AG09319 (cell line): ENCODE measurements around the gene SSH2.

ENCODE experiments used
- DNase-seq: peaks from one replicate; pipeline ENCODE4 v3.0.0-alpha.2; 2010; ENCODE audit warnings: low read depth; ENCODE audit errors: extremely low read depth
- TF ChIP-seq, protein P1 (sequence below): IDR thresholded peaks from 2 replicates; pipeline ENCODE4 v1.5.1; 2011; ENCODE audit warnings: low read depth, mild to moderate bottlenecking, inconsistent platforms, low read length, moderate library complexity

SSH2 gene

DNA sequence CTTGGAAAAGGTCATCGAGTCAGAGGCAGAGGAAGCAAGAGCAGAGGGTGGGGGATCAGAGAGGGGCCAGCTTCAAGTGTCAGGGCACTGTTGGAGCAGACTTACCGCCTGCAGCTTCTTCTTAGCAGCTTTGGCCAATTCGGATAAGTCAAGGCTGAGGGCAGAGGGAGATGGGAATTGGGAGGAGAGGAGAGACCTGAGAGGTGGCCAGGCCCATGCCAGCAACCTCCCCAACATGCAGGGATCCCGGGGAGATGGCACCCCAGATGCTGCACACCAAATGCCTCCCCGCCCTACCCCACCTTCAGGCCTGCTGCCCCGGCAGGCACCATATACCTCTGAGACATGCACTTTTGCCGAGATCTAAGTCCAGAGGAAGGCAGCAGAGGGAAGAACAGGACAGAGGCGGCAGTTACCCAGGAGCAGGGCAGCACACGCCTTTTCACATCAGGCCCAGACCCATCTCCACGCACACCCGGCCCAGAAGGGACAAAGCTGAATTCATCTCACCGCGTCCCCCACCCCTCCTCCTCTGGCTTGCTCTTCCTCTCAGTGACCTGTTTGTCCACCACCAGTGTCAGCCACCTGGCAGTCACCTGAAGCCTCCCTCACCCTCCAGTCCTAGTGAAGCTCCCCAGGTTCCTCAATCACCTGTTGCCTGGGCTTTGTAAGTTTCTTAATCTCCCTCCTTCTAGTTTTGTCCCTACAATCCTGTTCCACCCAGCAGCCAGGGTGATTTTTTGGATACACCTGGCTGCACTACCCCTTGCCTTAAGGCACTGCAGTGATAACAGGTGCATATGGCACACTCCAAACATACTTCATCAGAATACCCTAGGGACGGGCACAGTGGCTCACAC lies 351.2 kb downstream of the SSH2 start:
- no peak for DNase-seq
- TF ChIP-seq, protein P1, sequence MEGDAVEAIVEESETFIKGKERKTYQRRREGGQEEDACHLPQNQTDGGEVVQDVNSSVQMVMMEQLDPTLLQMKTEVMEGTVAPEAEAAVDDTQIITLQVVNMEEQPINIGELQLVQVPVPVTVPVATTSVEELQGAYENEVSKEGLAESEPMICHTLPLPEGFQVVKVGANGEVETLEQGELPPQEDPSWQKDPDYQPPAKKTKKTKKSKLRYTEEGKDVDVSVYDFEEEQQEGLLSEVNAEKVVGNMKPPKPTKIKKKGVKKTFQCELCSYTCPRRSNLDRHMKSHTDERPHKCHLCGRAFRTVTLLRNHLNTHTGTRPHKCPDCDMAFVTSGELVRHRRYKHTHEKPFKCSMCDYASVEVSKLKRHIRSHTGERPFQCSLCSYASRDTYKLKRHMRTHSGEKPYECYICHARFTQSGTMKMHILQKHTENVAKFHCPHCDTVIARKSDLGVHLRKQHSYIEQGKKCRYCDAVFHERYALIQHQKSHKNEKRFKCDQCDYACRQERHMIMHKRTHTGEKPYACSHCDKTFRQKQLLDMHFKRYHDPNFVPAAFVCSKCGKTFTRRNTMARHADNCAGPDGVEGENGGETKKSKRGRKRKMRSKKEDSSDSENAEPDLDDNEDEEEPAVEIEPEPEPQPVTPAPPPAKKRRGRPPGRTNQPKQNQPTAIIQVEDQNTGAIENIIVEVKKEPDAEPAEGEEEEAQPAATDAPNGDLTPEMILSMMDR, result no peak

GRCh38 chr17:29577385-29578211 lies 352.4 kb downstream of the SSH2 start:
- TF ChIP-seq, protein P1, result no peak

GRCh38 chr17:29577001-29577370 lies 353.0 kb downstream of the SSH2 start:
- TF ChIP-seq, protein P1, result no peak
- no peak for DNase-seq

More at GRCh38 chr17:29577385-29578211, 352.4 kb downstream of the SSH2 start:
- DNase-seq, result peak; percentile 52

- DNase-seq, result no peak
Measured at GRCh38 chr17:29576214-29577000, 353.6 kb downstream of the SSH2 start.

More at GRCh38 chr17:29576214-29577000, 353.6 kb downstream of the SSH2 start:
- TF ChIP-seq, protein P1, result no peak
